Loucy (cell line): ENCODE measurements around the gene SSTR3.

Source experiments
- H2AFZ ChIP-seq: fragments of 200-600 bp; sonication (generic); 2 replicates; pipeline ENCODE4 v1.6.0; 2016; ENCODE audit warnings: antibody characterized with exemption, mild to moderate bottlenecking, low read length, moderate library complexity
- H3F3A ChIP-seq: fragments of 200-600 bp; 2 replicates; pipeline ENCODE4 v1.6.0; 2016; ENCODE audit warnings: antibody characterized with exemption, low read depth, mild to moderate bottlenecking
- H3K27me3 ChIP-seq: fragments of 200-600 bp; sonication (generic); 2 replicates; pipeline ENCODE4 v1.6.1; 2014; ENCODE audit warnings: low read length, mild to moderate bottlenecking; ENCODE audit not compliant: insufficient read depth, poor library complexity, severe bottlenecking
- H3K36me3 ChIP-seq: fragments of 200-600 bp; sonication (generic); 2 replicates; pipeline ENCODE4 v1.6.1; 2016; ENCODE audit warnings: low read length; ENCODE audit not compliant: insufficient read depth
- H3K4me1 ChIP-seq: fragments of 200-600 bp; sonication (generic); 2 replicates; pipeline ENCODE4 v1.5.1; 2014; ENCODE audit warnings: low read length, mild to moderate bottlenecking; ENCODE audit not compliant: insufficient read depth, poor library complexity, severe bottlenecking
- H3K4me2 ChIP-seq: fragments of 200-600 bp; sonication (generic); 2 replicates; pipeline ENCODE4 v1.6.0; 2014; ENCODE audit warnings: antibody characterized with exemption, low read length, low read depth, mild to moderate bottlenecking; ENCODE audit not compliant: poor library complexity, severe bottlenecking
- H3K4me3 ChIP-seq: fragments of 200-600 bp; sonication (generic); 2 replicates; pipeline ENCODE4 v1.5.1; 2014; ENCODE audit warnings: low read length, mild to moderate bottlenecking, mixed read lengths; ENCODE audit not compliant: poor library complexity, severe bottlenecking
- H3K79me2 ChIP-seq: fragments of 200-600 bp; sonication (generic); 2 replicates; pipeline ENCODE4 v1.6.1; 2014; ENCODE audit warnings: low read length; ENCODE audit not compliant: insufficient read depth
- H3K9ac ChIP-seq: fragments of 200-600 bp; sonication (generic); 2 replicates; pipeline ENCODE4 v1.6.0; 2014; ENCODE audit warnings: mild to moderate bottlenecking, low read depth, low read length, moderate library complexity; ENCODE audit not compliant: poor library complexity, severe bottlenecking
- H3K9me2 ChIP-seq: fragments of 200-600 bp; sonication (generic); replicated peaks from 2 replicates; pipeline ENCODE4 v1.6.1; 2016; ENCODE audit warnings: low read depth, low read length, mixed read lengths
- H3K9me3 ChIP-seq: fragments of 200-600 bp; sonication (generic); 2 replicates; pipeline ENCODE4 v1.6.1; 2014; ENCODE audit warnings: mild to moderate bottlenecking, antibody characterized with exemption, low read length, low read depth; ENCODE audit not compliant: insufficient read depth
- H4K20me1 ChIP-seq: fragments of 200-600 bp; sonication (generic); 2 replicates; pipeline ENCODE4 v1.6.0; 2014; ENCODE audit warnings: antibody characterized with exemption, low read length, mild to moderate bottlenecking; ENCODE audit not compliant: insufficient read depth, poor library complexity, severe bottlenecking
- CTCF ChIP-seq: fragments of 200-600 bp; sonication (generic); conservative IDR thresholded peaks from 2 replicates; pipeline ENCODE4 v1.5.1; 2014; ENCODE audit warnings: mild to moderate bottlenecking, antibody characterized with exemption, low read length
- EZH2phosphoT487 ChIP-seq: fragments of 200-600 bp; IDR thresholded peaks from 2 replicates; pipeline ENCODE4 v1.6.1; 2018; ENCODE audit warnings: antibody characterized with exemption, mild to moderate bottlenecking, moderate library complexity, borderline replicate concordance

Gene SSTR3

DNA sequence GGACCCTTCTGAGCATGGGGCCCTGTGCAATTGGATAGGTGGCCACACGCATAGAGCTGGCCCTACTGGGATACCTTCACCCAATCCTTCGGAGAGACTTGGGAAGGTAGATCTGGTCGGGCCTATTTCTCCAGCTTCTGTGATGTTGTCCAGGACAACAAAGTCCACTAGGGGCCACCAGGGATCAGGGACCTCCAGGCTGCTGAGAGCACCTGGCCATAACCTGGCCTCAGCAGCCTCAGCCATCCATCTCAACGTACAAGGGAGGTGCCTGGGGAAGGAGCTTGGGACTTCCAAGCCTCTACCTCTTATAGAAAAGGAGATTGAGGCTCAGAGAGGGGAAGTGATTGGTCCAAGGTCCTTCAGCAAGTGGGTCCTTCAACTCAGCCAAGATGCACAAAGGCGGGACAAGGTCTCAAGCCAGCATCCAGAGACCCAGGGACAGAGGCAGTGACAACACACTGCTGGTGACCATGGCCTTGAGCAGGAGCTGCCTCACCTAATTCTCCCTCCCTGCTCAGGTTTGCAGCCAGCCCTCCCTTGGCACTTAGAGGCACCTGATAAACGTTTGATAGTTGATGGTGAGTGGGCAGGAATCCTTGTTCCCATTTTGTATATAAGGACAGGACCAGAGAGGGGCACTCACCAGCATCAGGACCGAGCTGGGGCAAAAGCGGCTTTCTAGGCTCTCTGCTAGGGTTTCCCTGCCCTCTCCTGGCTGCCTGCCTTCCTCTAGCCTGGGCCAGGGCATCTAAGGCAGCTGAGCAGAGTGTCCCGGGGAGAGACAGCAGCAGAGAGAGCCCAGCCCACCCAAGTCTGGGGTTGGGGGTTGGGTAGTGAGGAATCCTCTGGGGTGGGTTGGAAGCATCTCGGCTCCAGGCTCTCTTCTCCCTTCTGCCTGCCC lies 27.3 kb upstream of the SSTR3 start:
- peaks cover 93% of the 10 kb centered on the region for H3K79me2 ChIP-seq
- H3K9me3 ChIP-seq, result no peaks in the 10 kb centered on the region
- no peak for TF ChIP-seq EZH2phosphoT487
- TF ChIP-seq CTCF, result 0 out of 2 replicates have a peak, but pooled peaks have one; percentile 12
- H3K4me1 ChIP-seq, result peaks cover 70% of the 10 kb centered on the region
- 0 out of 2 replicates have a peak, but pooled peaks cover 8% of the 10 kb centered on the region for H3F3A ChIP-seq
- peak overlapping the region; percentile 94 for H3K4me3 ChIP-seq
- peak overlapping the region; percentile 98 for H3K4me2 ChIP-seq
- no peak overlapping the region for H2AFZ ChIP-seq
- peaks cover 81% of the 10 kb centered on the region for H4K20me1 ChIP-seq
- H3K9me2 ChIP-seq, result no peaks in the 10 kb centered on the region
- peaks cover 59% of the 10 kb centered on the region; the same call in 1 of the 2 replicates for H3K36me3 ChIP-seq
- H3K9ac ChIP-seq, result peak overlapping the region; percentile 99
- H3K27me3 ChIP-seq, result peaks cover 7% of the 10 kb centered on the region

GRCh38 chr22:37237371-37238268 lies 25.3 kb upstream of the SSTR3 start:
- H3K4me2 ChIP-seq, result peak overlapping the region; percentile 44

More at GRCh38 chr22:37237371-37238268, 25.3 kb upstream of the SSTR3 start:
- no peak overlapping the region for H3K9ac ChIP-seq
- peaks cover 99% of the 10 kb centered on the region for H3K79me2 ChIP-seq
- peak overlapping the region; percentile 4 for H3K4me3 ChIP-seq
- no peak overlapping the region for H2AFZ ChIP-seq
- 0 out of 2 replicates have a peak, but pooled peaks cover 4% of the 10 kb centered on the region for H3F3A ChIP-seq
- peaks cover 92% of the 10 kb centered on the region for H4K20me1 ChIP-seq
- TF ChIP-seq EZH2phosphoT487 (no peak), CTCF (no peak)
- H3K9me2 ChIP-seq, result no peaks in the 10 kb centered on the region
- no peaks in the 10 kb centered on the region for H3K9me3 ChIP-seq
- peaks cover 79% of the 10 kb centered on the region; the same call in 1 of the 2 replicates for H3K36me3 ChIP-seq
- H3K4me1 ChIP-seq, result peaks cover 67% of the 10 kb centered on the region
- H3K27me3 ChIP-seq, result no peaks in the 10 kb centered on the region
